GM12878 (cell line): ENCODE results near the gene MPDZ. TPM values are rescaled to one million over a fixed set of nuclear protein-coding genes. Genes with fewer than 3 reads are reported as not detected.

Experiments used
- ATAC-seq: fragments of 200-7000 bp; cut with Tn5 transposase; 3 replicates; pipeline ENCODE4 v1.9.1; 2020; ENCODE audit warnings: mild to moderate bottlenecking, moderate library complexity
- BruUV-seq: library from RNA; stranded (reverse); fragments of 400-500 nt; replicated peaks from 2 replicates; lab custom pipeline; 2021; lab: Mats Ljungman, UMichigan
- CTCF ChIA-PET: fragments of 300-600 bp; sonication (Branson Sonifier 250); formaldehyde crosslinking; extraction: SDS; loops from one replicate; lab custom pipeline; 2021; ENCODE audit warnings: inconsistent platforms; lab: Yijun Ruan, JAX
- POLR2A ChIA-PET: fragments of 350-600 bp; formaldehyde crosslinking; extraction: SDS; loops from one replicate; lab custom pipeline; 2021; ENCODE audit warnings: inconsistent platforms; lab: Charles Lee
- RAD21 ChIA-PET: fragments of 300-600 bp; sonication (Branson Sonifier 250); formaldehyde crosslinking; loops from one replicate; lab custom pipeline; 2023; ENCODE audit warnings: antibody characterized with exemption; ENCODE audit not compliant: unreplicated experiment; lab: Charles Lee
- SMC1A ChIA-PET: fragments of 300-600 bp; sonication (Branson Sonifier 250); formaldehyde crosslinking; loops from one replicate; lab custom pipeline; 2023; ENCODE audit not compliant: unreplicated experiment, uncharacterized antibody; lab: Charles Lee
- DNase-seq: peaks from one replicate; pipeline ENCODE4 v3.0.0-alpha.2; 2011; ENCODE audit warnings: low read depth, low spot score
- FAIRE-seq: peaks from 3 replicates; lab custom pipeline; 2011; peaks lifted over from hg19 to GRCh38; lab: Jason Lieb, UNC
- H2AFZ ChIP-seq: 2 replicates; pipeline ENCODE4 v1.6.0; 2011; ENCODE audit warnings: low read depth, low read length, control low read depth; ENCODE audit not compliant: control insufficient read depth
- H3K27ac ChIP-seq: 2 replicates; pipeline ENCODE4 v1.5.1; 2011; ENCODE audit warnings: control low read depth; ENCODE audit not compliant: control insufficient read depth, insufficient read depth
- H3K27me3 ChIP-seq, 2 experiments: replicated peaks in 1 of 2; 2 replicates each; pipeline versions ENCODE4 v1.6.0 to v1.6.1; 2011; ENCODE audit warnings: low read length in 1 of 2; ENCODE audit not compliant: control insufficient read depth in 2 of 2, insufficient read depth in 2 of 2
- H3K36me3 ChIP-seq, 2 experiments: 2 replicates each; pipeline ENCODE4 v1.5.1; 2011; ENCODE audit warnings: low read length in 1 of 2; ENCODE audit not compliant: control insufficient read depth in 2 of 2, insufficient read depth in 2 of 2
- H3K4me1 ChIP-seq: 2 replicates; pipeline ENCODE4 v1.6.1; 2011; ENCODE audit warnings: mild to moderate bottlenecking, low read length, moderate library complexity, mixed read lengths; ENCODE audit not compliant: control insufficient read depth, insufficient read depth
- H3K4me2 ChIP-seq: 2 replicates; pipeline ENCODE4 v1.6.0; 2011; ENCODE audit warnings: control low read depth; ENCODE audit not compliant: control insufficient read depth, insufficient read depth
- H3K4me3 ChIP-seq: fragments of 200-600 bp; sonication (generic); 2 replicates; pipeline ENCODE4 v1.5.1; 2016
- H3K79me2 ChIP-seq: 2 replicates; pipeline ENCODE4 v1.6.0; 2011; ENCODE audit warnings: low read length; ENCODE audit not compliant: control insufficient read depth, insufficient read depth
- H3K9ac ChIP-seq: 2 replicates; pipeline ENCODE4 v1.8.0; 2011; ENCODE audit warnings: low read length, control low read depth, mixed read lengths; ENCODE audit not compliant: control insufficient read depth, insufficient read depth
- H3K9me3 ChIP-seq: replicated peaks from 3 replicates; pipeline ENCODE4 v1.5.1; 2011; ENCODE audit warnings: mild to moderate bottlenecking, low read length; ENCODE audit not compliant: control insufficient read depth, insufficient read depth
- H4K20me1 ChIP-seq: 2 replicates; pipeline ENCODE4 v1.6.0; 2011; ENCODE audit not compliant: control insufficient read depth, insufficient read depth
- BACH1 ChIP-seq: fragments of 450-650 bp; IDR thresholded peaks from 2 replicates; pipeline ENCODE4 v1.6.1; 2017; ENCODE audit warnings: mild to moderate bottlenecking, borderline replicate concordance
- BHLHE40 ChIP-seq, 2 experiments: fragments of 450-650 bp in 1 of 2; IDR thresholded peaks; 2 replicates each; pipeline ENCODE4 v1.6.1; 2011 to 2017; ENCODE audit warnings: low read depth in 2 of 2, borderline replicate concordance in 1 of 2, improper control_type of control experiment in 1 of 2, low read length in 1 of 2, mild to moderate bottlenecking in 1 of 2
- BRCA1 ChIP-seq: IDR thresholded peaks from 2 replicates; pipeline ENCODE4 v1.6.1; 2011; ENCODE audit warnings: low read depth, low read length, improper control_type of control experiment
- CREM ChIP-seq: IDR thresholded peaks from 2 replicates; pipeline ENCODE4 v1.6.1; 2014; ENCODE audit warnings: antibody characterized with exemption, low read depth
- HCFC1 ChIP-seq: fragments of 150-350 bp; IDR thresholded peaks from 2 replicates; pipeline ENCODE4 v1.6.1; 2014; ENCODE audit warnings: low read length
- HDAC6 ChIP-seq: fragments of 200-600 bp; sonication (generic); IDR thresholded peaks from one replicate; pipeline ENCODE4 v1.8.0; 2017; ENCODE audit warnings: antibody characterized with exemption; ENCODE audit not compliant: unreplicated experiment
- MTA2 ChIP-seq: fragments of 450-650 bp; IDR thresholded peaks from 2 replicates; pipeline ENCODE4 v1.6.1; 2016; ENCODE audit warnings: low read depth, mild to moderate bottlenecking, moderate library complexity
- MTA3 ChIP-seq: IDR thresholded peaks from 2 replicates; pipeline ENCODE4 v1.6.1; 2012; ENCODE audit warnings: low read length, inconsistent platforms, borderline replicate concordance
- NFYA ChIP-seq: IDR thresholded peaks from 2 replicates; pipeline ENCODE4 v1.6.1; 2011; ENCODE audit warnings: low read depth, mild to moderate bottlenecking, low read length, improper control_type of control experiment, borderline replicate concordance
- NRF1 ChIP-seq: conservative IDR thresholded peaks from 2 replicates; pipeline ENCODE4 v1.6.1; 2011; ENCODE audit warnings: mild to moderate bottlenecking, low read depth, low read length, improper control_type of control experiment
- PAX5 ChIP-seq: IDR thresholded peaks from 2 replicates; pipeline ENCODE4 v1.6.1; 2011; ENCODE audit warnings: low read depth, low read length, borderline replicate concordance
- POLR2AphosphoS5 ChIP-seq: IDR thresholded peaks from 2 replicates; pipeline ENCODE4 v1.6.1; 2011; ENCODE audit warnings: mild to moderate bottlenecking, low read length, inconsistent platforms
- SMAD5 ChIP-seq: IDR thresholded peaks from 2 replicates; pipeline ENCODE4 v1.6.1; 2016; ENCODE audit warnings: antibody characterized with exemption, low read depth
- TAF1 ChIP-seq: IDR thresholded peaks from 2 replicates; pipeline ENCODE4 v1.6.1; 2011; ENCODE audit warnings: mild to moderate bottlenecking, low read depth, low read length, borderline replicate concordance
- ZNF622 ChIP-seq: fragments of 450-650 bp; IDR thresholded peaks from 2 replicates; pipeline ENCODE4 v1.6.1; 2017; ENCODE audit warnings: mild to moderate bottlenecking, inconsistent platforms
- WGBS: methylation state at CpG from one replicate; pipeline ENCODE4 v1.1.6; 2016; ENCODE audit warnings: low lambda C conversion rate; ENCODE audit not compliant: insufficient replicate concordance, insufficient coverage; ENCODE audit errors: missing lambda C conversion rate; 5-methylcytosine and 5-hydroxymethylcytosine counted together
- in situ Hi-C: fragments of 300-500 bp; cut with MboI; formaldehyde crosslinking; loops from 9 replicates; pipeline ENCODE4 v1.14.3; 2018; ENCODE audit warnings: mixed read lengths
- intact Hi-C: fragments of 100-400 bp; cut with micrococcal nuclease; formaldehyde crosslinking; loops from one replicate; pipeline ENCODE4 v1.14.2; 2022; ENCODE audit not compliant: unreplicated experiment
- polyA plus RNA-seq, 11 experiments: library from polyadenylated mRNA; depleted of rRNA in 4 of 11; unstranded in 6 of 11; stranded (reverse) in 5 of 11; fragments of >200 nt; fragmentation: Nextera tagmentation in 4 of 11; fragmentation: Illumina TruSeq in 1 of 11; extraction: Ambion mirVana in 4 of 11; extraction: Trizol in 1 of 11; gene quantifications; 1 replicate in 1 of 11; 2 replicates in 10 of 11; pipeline versions ENCODE4 v1.2.1 to v1.2.3, GENCODE V29; 2011 to 2016; ENCODE audit warnings: inconsistent platforms in 2 of 11, missing spikeins in 2 of 11, low read depth in 1 of 11
- total RNA-seq, 4 experiments: library from RNA; depleted of rRNA in 3 of 4; stranded (reverse); fragments of >200 nt in 3 of 4; fragmentation: Illumina TruSeq in 1 of 4; extraction: Trizol in 1 of 4; gene quantifications; 2 replicates each; pipeline versions ENCODE4 v1.2.1 to v1.2.3, GENCODE V29; 2013 to 2021
- TF ChIP-seq, protein P1 (sequence below): fragments of 450-650 bp; IDR thresholded peaks from 2 replicates; pipeline ENCODE4 v1.6.1; 2018; ENCODE audit warnings: mild to moderate bottlenecking, low read depth, moderate library complexity; ENCODE audit not compliant: partially characterized antibody
- TF ChIP-seq, protein P2 (sequence below), 3 experiments: IDR thresholded peaks in 2 of 3; conservative IDR thresholded peaks in 1 of 3; 2 replicates each; pipeline ENCODE4 v1.5.1; 2011; ENCODE audit warnings: low read depth in 3 of 3, low read length in 3 of 3, mild to moderate bottlenecking in 3 of 3, control low read depth in 2 of 3, moderate library complexity in 2 of 3, inconsistent platforms in 1 of 3, mixed read lengths in 1 of 3; ENCODE audit not compliant: control insufficient read depth in 2 of 3, insufficient read depth in 1 of 3; ENCODE audit errors: extremely low read depth in 1 of 3
- TF ChIP-seq, protein P3 (sequence below): IDR thresholded peaks from 2 replicates; pipeline ENCODE4 v1.6.1; 2011; ENCODE audit warnings: borderline replicate concordance, low read depth, mild to moderate bottlenecking, moderate library complexity, low read length; ENCODE audit not compliant: insufficient read depth, poor library complexity, severe bottlenecking

The MPDZ gene
- total and polyA plus RNA-seq, 10 of the 15 experiments (the other 5 are each of a cell fraction or from before 2014, with no cell fraction given) = 0.36 TPM; not detected in 9

DNA sequence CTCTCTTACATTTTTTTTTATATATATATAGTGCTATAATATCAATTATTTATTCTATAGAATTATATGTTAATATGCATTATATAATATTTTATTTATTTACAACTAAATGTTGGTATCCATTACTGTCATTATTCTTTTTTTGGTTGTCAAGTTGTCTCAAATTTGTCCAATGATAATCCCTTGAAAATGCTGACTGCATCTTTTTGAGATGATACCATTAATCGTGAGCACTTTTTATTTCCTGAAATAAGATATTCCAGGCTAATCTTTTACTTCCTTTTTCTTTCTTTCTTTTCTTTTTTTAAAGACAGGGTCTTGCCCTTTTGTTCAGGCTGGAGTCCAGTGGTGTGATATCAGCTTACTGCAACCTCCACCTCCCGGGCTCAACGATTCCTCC is 12.7 kb upstream of the MPDZ start (continued):
- TF ChIP-seq, protein P1, sequence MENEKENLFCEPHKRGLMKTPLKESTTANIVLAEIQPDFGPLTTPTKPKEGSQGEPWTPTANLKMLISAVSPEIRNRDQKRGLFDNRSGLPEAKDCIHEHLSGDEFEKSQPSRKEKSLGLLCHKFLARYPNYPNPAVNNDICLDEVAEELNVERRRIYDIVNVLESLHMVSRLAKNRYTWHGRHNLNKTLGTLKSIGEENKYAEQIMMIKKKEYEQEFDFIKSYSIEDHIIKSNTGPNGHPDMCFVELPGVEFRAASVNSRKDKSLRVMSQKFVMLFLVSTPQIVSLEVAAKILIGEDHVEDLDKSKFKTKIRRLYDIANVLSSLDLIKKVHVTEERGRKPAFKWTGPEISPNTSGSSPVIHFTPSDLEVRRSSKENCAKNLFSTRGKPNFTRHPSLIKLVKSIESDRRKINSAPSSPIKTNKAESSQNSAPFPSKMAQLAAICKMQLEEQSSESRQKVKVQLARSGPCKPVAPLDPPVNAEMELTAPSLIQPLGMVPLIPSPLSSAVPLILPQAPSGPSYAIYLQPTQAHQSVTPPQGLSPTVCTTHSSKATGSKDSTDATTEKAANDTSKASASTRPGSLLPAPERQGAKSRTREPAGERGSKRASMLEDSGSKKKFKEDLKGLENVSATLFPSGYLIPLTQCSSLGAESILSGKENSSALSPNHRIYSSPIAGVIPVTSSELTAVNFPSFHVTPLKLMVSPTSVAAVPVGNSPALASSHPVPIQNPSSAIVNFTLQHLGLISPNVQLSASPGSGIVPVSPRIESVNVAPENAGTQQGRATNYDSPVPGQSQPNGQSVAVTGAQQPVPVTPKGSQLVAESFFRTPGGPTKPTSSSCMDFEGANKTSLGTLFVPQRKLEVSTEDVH = no peak
- TF ChIP-seq ZNF622 (no peak), SMAD5 (no peak), MTA2 (no peak), POLR2AphosphoS5 (no peak), PAX5 (no peak)

DNA sequence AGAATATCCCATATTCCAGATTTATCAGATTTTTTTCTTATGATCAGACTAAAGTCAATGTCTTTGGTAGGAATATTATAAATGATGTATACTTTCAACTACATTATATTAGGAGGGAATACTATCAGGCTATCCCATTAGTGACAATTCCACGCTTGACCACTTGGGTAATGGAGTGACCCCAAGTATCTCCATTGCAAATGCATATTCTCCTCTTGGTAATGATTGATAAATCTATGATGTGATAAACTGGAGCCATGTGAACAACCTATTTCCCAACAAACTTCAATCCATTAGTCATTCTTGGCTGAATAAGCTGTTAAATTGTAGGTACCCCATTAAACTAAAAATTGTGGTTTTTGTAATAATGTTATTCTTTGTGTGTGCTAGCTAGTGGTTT is 12.2 kb upstream of the MPDZ start:
- SMC1A ChIA-PET = no interaction called here
- in situ Hi-C loops = no loop called here
- no TSS peak for BruUV-seq
- TF ChIP-seq BHLHE40 (IDR thresholded peaks at IDR 0.05; ENCODE audit: borderline replicate concordance in 1 of 2, low read depth in 2 of 2, low read length in 1 of 2) (no peak), HCFC1 (no peak), NFYA (no peak), HDAC6 (no peak), CREM (no peak), POLR2AphosphoS5 (no peak), NRF1 (no peak), BACH1 (no peak), BRCA1 (no peak), TAF1 (no peak), MTA3 (no peak)
- TF ChIP-seq, protein P2, sequence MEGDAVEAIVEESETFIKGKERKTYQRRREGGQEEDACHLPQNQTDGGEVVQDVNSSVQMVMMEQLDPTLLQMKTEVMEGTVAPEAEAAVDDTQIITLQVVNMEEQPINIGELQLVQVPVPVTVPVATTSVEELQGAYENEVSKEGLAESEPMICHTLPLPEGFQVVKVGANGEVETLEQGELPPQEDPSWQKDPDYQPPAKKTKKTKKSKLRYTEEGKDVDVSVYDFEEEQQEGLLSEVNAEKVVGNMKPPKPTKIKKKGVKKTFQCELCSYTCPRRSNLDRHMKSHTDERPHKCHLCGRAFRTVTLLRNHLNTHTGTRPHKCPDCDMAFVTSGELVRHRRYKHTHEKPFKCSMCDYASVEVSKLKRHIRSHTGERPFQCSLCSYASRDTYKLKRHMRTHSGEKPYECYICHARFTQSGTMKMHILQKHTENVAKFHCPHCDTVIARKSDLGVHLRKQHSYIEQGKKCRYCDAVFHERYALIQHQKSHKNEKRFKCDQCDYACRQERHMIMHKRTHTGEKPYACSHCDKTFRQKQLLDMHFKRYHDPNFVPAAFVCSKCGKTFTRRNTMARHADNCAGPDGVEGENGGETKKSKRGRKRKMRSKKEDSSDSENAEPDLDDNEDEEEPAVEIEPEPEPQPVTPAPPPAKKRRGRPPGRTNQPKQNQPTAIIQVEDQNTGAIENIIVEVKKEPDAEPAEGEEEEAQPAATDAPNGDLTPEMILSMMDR (IDR thresholded peaks at IDR 0.05 in 2 of 3, conservative IDR thresholded peaks at IDR 0.05 in 1 of 3; ENCODE audit: control insufficient read depth in 2 of 3, extremely low read depth in 1 of 3, insufficient read depth in 1 of 3, low read depth in 3 of 3, low read length in 3 of 3) = no peak
- TF ChIP-seq, protein P3, sequence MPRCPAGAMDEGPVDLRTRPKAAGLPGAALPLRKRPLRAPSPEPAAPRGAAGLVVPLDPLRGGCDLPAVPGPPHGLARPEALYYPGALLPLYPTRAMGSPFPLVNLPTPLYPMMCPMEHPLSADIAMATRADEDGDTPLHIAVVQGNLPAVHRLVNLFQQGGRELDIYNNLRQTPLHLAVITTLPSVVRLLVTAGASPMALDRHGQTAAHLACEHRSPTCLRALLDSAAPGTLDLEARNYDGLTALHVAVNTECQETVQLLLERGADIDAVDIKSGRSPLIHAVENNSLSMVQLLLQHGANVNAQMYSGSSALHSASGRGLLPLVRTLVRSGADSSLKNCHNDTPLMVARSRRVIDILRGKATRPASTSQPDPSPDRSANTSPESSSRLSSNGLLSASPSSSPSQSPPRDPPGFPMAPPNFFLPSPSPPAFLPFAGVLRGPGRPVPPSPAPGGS = no peak

More for the DNA sequence above, 12.2 kb upstream of the MPDZ start:
- FAIRE-seq (no peak), DNase-seq (no peak), ATAC-seq (no peak)
- no peak overlapping the region for H3K4me2 ChIP-seq
- no peak overlapping the region for H3K27ac ChIP-seq
- no peaks in the 10 kb centered on the region for H3K27me3 ChIP-seq
- no peaks in the 10 kb centered on the region for H3K9me3 ChIP-seq
- no peaks in the 10 kb centered on the region for H3K79me2 ChIP-seq
- CTCF ChIA-PET = no interaction called here
- H3K4me3 ChIP-seq = no peak overlapping the region
- no peaks in the 10 kb centered on the region for H3K36me3 ChIP-seq
- RAD21 ChIA-PET = no interaction called here
- 0% methylated on average over 1 of the region's 1 CpG for WGBS
- POLR2A ChIA-PET = no interaction called here
- H3K4me1 ChIP-seq = no peaks in the 10 kb centered on the region
- no peak overlapping the region for H2AFZ ChIP-seq
- intact Hi-C loops = no loop called here
- H3K9ac ChIP-seq = no peak overlapping the region
- H4K20me1 ChIP-seq = no peaks in the 10 kb centered on the region
